GM18499 (cell line): ENCODE measurements around the gene MGMT.
A peak's percentile ranks its signal among the peaks of the same experiment; 100 is the strongest.

Experiments used
- ATAC-seq: cut with Tn5 transposase; IDR thresholded peaks from one replicate; pipeline ENCODE4 v1.9.1; 2021; ENCODE audit warnings: moderate number of reproducible peaks; ENCODE audit not compliant: insufficient read depth, unreplicated experiment

Gene MGMT

GRCh38 chr10:129449893-129450292 lies 17.1 kb upstream of the MGMT start:
- ATAC-seq, result no peak

DNA sequence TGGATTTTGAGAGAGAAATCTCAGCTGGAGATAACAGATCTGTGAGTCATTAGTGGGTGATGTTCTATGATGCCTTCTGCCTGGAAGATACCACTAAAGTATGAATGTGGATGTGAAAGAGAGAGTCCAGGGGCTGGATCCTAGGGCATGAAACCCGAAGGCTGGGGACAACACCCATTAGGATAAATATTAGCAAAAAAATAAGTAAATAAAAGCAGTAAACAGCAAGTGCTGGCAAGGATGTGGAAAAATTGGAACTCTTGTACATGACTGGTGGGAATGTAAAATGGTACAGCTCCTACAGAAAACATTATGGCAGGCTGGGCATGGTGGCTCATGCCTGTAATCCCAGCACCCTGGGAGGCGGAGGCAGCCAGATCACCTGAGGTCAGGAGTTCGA lies 16.6 kb upstream of the MGMT start:
- no peak for ATAC-seq

- no peak for ATAC-seq
Observed at GRCh38 chr10:129455625-129456024, 11.4 kb upstream of the MGMT start.

DNA sequence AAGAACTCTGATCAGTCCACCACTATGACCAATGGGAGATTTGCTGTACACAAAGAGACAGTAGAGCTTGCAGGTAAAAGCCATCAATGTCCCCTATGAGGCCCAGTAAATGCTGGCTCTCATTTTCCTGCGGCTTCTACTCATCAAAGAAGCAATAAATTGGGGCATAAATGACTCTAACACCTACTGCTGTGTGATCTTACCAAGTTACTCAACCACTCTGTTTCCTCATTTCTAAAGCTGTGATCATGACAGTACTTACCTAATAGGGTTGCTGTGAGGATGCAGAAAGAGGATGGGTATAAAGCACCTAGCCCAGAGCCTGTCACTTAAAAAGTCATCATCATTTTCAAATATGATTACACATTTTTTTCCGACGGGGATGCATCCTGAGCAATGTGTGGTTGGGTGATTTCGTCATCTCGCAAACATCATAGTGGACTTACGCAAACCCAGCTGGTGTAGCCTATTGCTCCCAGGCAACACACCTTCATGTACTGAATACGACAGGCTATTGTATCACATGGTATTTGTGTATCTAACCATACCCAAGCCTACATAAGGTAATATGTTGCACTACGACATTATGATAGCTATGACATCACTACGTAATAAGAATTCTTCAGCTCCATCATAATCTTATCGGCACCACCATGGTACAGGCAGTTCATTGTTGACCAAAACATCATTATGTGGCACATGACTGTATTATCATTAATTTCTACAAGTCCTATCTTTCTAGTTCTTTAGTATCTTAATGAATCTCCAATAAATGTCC lies 7.1 kb upstream of the MGMT start:
- ATAC-seq, result no peak

DNA sequence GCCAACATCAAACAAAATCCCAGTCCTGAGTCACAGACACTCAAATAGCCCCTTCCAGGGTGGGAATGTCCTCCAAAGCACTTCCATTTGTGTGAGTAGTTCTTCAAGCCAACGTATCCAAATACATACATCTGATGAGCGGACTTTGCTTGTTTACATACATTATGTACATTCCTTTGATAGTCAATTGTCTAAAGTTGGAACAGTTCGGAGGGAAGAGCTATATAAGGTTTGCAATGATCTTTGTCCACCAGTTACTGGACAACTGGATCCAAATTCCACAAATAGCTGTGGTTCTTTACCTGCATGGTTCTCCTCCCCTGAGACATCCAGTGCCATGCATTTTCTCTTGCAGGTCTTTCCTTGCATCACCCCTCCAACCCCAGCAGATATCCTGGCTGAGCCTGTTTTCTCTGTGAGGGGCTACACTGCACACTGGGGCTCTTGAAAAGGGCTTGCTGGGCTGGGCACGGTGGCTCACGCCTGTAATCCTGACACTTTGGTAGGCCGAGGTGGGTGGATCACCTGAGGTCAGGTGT lies 4.7 kb upstream of the MGMT start:
- ATAC-seq, result no peak

DNA sequence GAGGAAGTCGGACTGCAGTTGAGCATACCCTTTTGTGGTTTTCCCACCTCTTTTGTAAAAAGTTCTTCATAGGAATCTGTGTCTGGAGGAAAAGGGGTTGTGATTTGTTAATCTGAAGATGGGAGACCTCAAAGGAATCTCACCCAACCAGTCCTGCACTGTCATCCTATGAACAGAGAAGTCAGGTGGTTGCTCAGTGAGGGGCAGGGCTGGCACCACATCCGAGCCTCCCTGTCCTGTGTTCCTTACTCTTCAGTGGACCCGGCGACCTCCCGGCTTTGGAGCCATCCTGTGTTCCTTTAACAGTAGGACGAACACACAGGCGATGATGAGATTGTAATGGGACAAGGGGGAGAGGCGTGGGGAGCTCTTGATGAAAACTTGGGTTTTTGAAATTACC lies 2.8 kb upstream of the MGMT start:
- ATAC-seq, result no peak

DNA sequence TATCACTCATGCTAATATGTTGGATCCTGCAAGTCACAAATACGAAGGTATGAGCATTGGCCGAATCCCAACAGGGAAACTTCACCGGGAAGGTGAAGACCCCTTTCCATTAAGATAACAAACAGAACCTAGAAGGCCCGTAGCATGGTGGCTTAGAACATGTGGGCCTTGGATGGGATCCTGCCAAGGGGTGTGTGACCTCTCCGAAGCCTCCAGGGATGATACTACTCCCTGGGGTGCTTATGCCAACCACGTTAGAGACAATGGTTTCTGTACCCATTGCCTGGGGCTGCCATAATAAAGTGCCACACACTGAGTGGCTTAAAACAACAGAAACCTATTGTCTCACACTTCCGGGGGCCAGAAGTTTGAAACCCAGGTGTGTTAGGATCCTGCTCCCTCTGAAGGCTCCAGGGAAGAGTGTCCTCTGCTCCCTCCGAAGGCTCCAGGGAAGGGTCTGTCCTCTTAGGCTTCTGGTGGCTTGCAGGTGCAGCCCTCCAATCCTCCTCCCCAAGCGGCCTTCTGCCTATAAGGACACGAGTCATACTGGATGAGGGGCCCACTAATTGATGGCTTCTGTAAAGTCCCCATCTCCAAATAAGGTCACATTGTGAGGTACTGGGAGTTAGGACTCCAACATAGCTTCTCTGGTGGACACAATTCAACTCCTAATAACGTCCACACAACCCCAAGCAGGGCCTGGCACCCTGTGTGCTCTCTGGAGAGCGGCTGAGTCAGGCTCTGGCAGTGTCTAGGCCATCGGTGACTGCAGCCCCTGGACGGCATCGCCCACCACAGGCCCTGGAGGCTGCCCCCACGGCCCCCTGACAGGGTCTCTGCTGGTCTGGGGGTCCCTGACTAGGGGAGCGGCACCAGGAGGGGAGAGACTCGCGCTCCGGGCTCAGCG lies 992 bp upstream of the MGMT start:
- ATAC-seq, result no peak

DNA sequence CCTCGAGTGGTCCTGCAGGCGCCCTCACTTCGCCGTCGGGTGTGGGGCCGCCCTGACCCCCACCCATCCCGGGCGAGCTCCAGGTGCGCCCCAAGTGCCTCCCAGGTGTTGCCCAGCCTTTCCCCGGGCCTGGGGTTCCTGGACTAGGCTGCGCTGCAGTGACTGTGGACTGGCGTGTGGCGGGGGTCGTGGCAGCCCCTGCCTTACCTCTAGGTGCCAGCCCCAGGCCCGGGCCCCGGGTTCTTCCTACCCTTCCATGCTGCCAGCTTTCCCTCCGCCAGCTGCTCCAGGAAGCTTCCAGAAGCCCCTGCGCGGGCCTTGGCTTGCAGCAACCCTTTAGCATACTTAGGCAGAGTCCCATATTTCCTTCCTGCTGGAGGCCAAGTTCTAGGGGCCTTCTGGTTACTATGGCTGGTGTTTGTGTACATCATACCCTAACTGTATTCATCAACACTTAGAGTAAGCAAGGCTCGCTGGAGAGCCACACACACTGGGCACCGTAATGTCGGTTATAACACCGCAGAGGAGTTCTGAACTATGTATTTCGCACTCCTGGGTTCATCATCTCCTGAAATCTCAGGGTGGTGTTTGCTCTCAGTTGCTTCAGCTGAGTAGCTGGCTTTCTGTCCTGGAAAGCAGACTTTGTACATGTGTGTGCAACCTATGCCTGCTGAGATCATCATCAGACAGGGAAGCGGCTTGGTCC lies 471 bp downstream of the MGMT start:
- peak; percentile 20 for ATAC-seq

GRCh38 chr10:129468187-129468586 lies 1.1 kb downstream of the MGMT start:
- ATAC-seq, result no peak

DNA sequence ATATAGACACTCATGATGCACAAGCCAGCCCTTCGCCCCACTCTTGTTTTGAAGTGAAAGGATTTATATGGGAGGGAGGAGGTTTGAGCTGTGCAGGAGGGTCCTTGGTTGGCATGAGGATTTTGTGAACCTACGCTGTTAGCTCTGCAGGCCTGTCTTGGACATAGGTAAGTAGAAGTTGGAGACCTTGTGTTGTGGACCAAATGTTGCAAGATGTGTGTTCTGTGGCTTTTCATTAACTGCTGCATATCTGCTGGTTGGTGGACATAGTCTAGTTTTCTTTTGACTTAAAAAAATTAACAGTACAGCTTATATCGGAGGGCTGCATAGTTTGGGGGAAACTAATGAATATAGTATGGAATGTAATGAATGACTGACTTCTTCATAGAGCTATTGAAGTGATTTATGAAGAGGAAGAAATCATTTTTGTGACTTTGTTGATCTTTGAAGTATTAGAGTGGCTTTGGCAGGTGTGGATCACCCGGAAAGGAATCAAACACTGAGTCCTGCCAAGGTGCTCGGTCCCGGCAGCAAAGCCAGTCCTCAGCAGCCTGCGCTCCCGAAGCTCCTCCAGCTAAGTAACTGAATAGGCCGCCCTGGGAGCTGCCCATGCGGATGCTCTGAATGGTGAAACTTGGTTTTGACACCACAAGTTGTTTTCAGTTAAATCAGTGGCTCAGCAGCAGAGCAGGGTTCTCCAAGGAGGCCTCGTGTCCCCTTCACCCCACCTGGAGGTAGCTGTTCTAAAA lies 3.2 kb downstream of the MGMT start:
- no peak for ATAC-seq

DNA sequence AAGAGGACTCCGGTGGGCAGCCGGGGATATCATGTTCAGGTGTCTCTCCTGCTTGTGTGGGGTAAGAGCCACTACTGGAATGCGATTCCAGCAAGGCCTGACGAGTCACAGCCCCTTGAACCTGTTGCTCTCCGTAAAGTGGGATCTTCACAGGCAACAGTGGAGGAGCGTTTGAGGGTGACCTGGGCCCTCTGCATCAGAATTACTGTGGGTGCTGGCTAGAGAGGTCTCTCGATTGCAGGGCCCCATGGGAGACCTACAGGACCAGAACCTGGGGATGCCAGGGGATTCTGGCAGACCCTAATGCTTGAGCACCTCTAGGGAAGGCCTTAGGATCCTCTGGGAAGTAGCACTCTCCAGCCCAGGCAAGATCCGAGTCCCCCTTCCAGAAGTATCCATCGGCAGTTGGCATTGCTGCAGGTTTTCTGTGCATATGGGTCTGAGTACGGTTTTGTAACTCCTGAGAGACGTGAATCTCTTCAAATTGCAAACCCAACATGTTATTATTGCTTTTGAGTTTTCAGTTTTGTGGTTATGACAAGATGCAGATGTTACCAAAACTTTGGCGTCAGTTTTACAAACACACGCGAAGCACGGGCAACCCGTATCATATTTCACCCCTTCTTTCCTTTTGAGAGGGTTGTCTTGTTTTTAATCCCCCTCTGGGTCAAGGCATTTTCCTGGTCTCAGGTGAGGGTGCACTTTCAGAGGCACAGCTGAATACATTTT lies 4.6 kb downstream of the MGMT start:
- ATAC-seq, result no peak

GRCh38 chr10:129472696-129473555 lies 5.9 kb downstream of the MGMT start:
- no peak for ATAC-seq

GRCh38 chr10:129474642-129475041 lies 7.6 kb downstream of the MGMT start:
- no peak for ATAC-seq

DNA sequence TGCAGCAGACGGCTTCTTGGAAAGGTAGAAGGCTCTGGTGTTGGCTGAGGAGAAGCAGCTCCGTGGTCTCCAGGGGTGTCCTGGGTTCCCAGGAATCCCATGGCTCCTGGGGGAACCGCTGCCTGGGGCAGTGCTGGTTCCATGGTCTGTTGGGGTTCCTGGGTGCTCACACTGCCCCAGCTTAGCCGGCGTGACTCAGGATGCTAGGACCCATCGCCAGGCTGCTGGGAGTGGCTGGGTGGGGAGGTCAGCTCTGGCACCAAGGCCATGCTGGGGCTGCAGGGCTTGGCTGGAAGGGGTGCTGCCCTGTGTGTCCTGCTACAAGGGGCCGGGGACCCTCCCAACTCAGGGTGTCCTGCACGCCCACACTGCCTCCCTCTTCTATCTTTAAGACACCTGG lies 9.4 kb downstream of the MGMT start:
- no peak for ATAC-seq

DNA sequence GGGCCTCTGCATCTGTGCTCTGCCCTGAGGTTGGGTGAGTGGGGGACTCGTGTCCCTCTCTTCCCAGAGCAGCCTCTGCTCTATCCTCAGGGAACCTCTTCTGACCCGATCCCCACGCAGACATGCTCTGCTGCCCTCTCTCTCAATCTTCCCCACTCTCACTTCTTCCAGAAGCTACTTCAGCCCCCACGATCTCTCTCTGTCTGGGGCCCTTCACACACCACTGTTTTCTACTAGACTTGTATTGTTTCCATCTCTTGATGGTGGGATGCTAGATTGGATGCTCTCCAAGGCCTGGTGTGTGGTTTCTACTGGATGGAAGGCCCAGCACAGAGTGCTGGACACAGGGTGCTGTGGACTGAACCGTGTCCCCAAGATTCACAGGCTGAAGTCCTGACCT lies 10.0 kb downstream of the MGMT start:
- no peak for ATAC-seq

DNA sequence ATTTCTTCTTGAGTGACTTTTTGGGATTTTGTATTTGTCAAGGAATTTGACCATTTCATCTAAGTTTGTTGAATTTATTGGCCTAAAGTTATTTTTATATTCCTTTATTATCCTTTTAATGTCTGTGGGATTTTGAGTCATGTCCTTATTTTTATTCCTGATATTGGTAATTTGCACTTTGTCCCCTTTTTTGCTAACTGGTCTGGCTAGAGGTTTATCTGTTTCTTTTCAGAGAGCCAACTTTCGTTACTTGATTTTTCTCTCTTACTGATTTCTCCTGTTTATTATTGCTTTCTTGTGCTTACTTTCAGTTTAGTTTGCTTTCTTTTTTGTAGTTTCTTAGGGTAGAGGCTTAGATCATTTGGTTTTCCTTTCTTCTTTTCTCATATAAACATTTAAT lies 14.6 kb downstream of the MGMT start:
- no peak for ATAC-seq

DNA sequence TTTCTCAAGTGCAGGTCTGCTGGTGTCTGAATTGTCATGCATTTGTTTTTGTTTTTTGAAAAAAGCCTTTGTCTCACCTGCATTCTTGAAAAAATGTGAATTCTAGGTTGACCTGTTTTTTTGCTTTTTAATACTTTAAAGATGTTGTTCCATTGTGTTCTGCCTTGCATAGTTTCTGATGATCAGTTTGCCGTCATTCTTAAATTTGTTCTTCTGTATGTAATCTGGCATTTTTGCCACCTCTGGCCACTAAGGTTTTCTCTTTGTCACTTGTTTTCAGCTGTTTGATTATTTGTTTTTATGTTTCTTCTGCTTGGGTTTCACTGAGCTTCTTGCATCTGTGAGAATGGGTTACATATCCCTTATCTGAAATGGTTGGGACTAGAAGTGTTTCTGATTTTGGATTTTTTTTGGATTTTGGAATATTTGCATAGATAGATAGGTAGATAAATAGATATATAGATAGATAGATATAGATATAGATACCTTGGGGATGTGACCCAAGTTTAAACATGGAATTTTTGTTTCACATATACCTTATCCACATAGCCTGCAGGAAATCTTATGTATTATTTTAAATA lies 16.5 kb downstream of the MGMT start:
- ATAC-seq, result no peak

DNA sequence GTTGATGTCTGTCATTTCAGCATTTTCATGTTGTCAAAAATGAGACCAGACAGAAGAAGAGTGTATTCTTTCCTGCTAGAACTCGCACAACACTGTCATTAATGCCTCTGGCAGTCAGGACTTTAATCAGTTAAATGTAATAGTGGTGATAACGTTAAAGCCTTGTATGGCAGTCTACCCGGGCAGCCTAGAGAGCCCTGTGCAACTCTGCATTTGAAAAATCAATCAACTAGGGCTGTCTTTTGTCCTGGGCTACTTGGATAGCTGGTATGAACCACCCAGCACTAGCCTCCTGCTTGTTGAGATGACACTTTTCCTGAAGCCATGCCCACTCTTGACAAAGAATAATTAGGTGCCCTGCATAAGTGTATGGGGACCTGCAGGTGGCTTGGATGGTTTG lies 19.8 kb downstream of the MGMT start:
- no peak for ATAC-seq
